HG03196 (cell line): ENCODE results near the gene CA12.
"Not testable (repeated sequence)": the region's sequence is repeated elsewhere in the genome, so short reads cannot be mapped to it uniquely, and the experiment has no call there.

ENCODE experiments used
- ATAC-seq: cut with Tn5 transposase; IDR thresholded peaks from one replicate; pipeline ENCODE4 v1.9.1; 2021; ENCODE audit not compliant: unreplicated experiment

The CA12 gene

DNA sequence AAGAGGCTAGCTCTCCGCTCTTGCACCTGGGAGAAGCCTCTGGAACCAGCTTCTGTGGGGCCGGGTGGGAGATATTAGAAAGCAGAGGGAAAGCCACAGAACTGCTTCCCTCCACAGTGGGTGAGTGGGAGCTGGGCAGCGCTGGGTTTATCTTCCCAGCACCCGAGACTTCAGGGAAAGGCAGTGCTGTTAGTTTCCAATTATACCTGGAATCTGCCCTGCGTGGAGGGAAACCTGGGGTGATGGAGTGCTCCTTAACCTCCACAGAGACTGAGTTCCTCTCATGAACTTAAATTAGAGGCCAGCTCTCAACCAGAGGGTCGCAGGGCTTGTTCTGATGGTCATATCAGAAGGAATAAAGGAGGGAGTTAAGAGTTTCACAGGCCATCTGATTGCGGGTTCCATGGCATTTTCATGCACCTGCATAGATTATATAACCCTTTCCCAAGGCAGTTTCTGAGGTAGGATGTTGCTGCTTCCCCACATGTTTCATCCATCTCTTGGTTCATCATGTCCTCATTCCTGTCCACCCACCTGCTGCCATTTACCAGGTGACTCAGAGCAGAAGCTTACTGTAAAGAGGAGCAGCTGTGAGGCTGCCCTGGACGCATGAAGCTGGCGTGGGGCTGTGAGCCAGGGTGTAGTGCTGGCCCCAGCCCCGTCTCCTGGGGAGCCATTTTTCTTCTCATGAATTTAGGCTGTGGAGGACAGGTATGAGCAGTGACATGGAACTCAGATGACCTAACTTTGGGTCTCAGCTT is 42.5 kb downstream of the CA12 start:
- no peak for ATAC-seq

GRCh38 chr15:63338170-63338569 is 43.5 kb downstream of the CA12 start:
- no peak for ATAC-seq

- ATAC-seq: no peak
These were observed 44.6 kb downstream of the CA12 start for GRCh38 chr15:63337046-63337445.

DNA sequence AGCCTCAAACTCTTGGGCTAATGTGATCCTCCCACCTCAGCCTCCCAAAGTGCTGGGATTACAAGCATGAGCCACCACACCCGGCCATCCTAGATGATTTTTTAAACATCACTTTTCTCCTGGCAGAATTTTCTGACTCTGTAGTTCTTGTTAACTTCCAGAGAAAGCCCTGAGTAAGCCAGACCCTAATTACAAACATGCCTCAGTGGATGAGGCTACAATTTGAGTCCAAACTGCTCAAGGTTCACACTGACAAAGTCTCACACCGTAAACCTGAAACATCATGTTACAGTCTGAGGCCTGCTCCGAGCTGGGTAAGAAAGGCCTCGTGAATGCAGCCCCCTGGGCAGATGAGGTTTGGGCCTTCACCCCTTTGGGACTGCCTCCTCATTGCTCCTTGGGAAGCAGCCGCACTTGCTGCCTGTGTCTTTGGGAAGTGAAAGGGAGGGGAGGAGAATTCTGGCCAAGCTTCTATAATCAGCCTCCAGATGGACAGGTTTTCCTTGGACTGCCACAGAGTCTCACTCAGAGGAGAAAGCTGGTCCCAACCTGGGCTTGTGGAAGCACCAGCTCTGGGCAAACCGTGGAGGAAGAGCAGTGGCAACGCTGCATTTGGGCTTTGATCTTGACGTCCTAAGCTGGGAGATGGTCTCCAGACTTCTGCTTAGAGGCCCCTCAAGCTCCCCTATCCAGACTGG is 46.0 kb downstream of the CA12 start:
- ATAC-seq: no peak

DNA sequence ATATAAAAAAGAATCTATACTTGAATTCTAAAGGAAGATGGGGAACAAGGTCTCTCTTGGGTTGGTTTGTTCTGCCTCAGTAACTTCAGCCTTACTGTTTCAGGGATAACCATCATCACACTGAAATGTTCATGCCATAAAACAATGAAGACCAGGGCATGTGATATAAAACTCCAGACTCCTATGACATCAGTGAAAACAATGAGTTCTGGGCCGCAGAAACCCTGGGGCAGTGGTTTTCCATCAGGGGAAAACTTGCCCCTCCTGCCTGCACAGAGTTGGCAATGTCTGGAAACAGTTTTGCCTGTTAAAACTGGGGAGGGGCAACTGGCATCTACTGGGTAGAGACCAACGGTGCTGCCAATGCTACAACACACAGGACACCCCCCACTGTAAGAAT is 46.8 kb downstream of the CA12 start:
- no peak for ATAC-seq

DNA sequence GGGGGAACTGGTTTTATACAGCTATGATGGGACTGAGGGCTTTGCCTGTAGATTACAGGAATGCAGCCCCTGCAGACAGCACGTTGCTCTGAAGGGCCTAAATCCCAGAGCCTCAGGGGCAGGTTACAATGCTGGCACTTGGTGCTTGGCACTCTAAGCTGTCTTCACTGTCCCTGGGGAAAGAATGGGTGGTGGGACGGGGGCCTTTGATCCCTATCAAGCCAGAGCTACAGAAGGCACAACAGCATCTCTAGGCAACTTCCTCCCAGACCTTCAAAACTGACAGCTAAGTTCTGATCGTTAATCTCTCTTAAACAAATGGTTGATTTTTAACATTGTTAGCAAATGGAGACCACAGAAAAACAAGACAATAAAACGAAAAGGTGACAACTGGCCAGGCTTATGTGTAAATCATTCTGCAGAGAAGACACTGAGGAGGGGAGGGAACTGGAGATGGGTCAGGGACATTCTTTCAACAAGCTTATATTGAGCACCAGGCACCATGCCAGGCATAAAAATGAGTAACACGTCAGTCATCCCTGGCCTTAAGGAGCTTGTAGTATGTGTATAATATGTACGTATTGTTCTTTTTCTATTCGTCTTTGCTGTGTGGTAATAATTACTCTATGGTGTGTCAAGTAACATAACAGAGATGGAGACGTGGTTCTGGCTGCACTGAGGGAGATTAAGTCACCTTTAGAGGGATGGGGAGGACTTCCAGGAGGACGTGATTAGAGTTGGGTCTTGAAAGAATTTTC is 49.1 kb downstream of the CA12 start:
- no peak for ATAC-seq

- no peak for ATAC-seq
These were observed 50.2 kb downstream of the CA12 start for GRCh38 chr15:63331456-63331855.

DNA sequence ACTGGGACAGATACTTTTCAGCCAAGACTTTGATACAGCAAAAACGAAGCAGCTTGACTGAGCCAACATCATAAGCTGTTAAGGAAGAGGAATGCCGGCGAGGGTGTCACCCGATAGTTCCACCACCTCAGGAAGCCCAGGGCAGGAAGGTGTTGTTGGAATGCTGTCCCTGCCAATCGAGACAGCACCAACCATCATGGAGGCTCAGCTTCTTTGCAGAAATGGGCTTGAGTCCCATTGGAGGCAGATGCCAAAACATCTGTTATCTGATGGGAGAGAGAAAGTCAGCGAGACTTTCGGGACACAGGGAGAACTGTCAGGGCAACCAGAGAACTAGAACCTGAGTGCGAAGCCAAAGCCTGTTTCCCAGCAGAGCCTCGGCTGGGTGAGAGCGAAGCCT is 50.7 kb downstream of the CA12 start:
- no peak for ATAC-seq

GRCh38 chr15:63329567-63330350 is 51.9 kb downstream of the CA12 start:
- ATAC-seq: no peak

DNA sequence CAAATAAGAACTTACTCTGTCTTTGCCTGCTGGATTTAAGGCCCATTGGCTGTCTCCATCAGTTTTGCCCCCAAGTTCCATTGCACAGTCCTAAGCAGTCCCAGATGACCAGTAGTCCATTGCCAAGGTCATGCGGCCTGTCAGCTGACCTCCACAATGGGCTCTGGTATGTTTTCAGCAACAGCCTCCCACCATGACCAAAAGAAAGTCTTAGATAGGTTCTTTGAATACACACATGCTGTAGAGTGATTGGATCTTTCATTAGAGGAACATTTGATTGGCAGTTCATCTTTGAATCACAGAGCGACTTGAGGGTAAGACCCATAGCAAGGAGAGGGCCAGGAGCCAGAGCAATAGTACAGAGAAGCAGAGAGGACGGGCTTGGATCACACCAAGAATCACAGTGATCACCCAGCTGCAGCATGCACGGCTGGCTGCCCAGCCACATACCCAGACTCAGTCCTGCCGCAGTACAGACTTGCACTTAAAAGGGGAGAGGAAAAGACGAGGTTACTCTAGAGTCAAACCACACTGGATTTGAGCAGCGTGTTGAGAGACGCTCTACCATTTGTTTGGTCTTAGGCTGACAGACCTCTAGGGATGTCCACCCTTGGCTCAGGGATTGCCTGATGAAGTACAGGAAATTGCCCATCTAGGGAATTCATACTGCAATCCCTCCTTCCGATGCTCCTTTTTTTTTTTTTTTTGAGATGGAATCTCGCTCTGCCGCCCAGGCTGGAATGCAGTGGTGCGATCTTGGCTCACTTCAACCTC is 53.8 kb downstream of the CA12 start:
- no peak for ATAC-seq

- ATAC-seq: no peak
These were observed 56.9 kb downstream of the CA12 start for GRCh38 chr15:63324770-63325169.

DNA sequence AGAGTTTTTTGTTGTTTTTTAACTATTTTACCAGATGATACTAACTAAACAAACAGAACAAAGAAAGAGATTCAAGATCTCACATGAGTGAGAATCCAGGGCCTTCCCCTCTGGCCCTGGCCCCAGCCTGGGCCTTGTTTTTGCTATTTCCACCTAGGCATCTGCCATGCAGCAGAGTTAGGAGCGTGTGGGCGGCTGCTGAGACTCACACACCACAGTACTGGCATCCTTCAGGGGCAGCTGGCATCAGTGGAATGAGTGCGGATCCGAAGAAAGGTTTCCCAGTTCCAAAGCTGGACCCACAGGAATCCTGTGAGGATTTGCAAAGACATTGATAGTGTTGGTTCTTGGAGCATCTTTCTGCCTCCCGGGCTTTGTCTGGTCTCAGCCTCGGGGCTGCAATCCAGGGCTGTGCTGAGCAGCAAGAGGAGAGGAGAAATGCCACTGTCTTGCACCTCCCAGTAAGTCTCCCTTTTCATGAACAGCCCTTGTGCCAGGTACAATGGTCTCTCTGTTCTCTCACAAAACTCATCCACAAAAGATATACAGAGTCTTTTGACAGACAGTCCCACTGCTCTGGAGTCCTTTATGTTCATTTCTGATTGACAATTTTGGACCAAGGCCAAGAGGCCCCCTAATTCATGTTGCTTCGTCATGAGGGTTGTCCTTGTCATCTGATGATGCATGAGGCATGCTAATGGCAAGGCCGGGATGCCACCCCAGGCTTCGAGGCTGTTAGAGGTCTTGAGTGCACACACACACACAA is 57.7 kb downstream of the CA12 start:
- no peak for ATAC-seq

- ATAC-seq: no peak
These were observed 59.1 kb downstream of the CA12 start for GRCh38 chr15:63322541-63322940.

GRCh38 chr15:63321462-63321861 is 60.2 kb downstream of the CA12 start:
- ATAC-seq: no peak

- ATAC-seq: not testable (repeated sequence)
These were observed 60.7 kb downstream of the CA12 start for GRCh38 chr15:63320981-63321380.

- ATAC-seq: not testable (repeated sequence)
These were observed 61.2 kb downstream of the CA12 start for GRCh38 chr15:63320446-63320845.

DNA sequence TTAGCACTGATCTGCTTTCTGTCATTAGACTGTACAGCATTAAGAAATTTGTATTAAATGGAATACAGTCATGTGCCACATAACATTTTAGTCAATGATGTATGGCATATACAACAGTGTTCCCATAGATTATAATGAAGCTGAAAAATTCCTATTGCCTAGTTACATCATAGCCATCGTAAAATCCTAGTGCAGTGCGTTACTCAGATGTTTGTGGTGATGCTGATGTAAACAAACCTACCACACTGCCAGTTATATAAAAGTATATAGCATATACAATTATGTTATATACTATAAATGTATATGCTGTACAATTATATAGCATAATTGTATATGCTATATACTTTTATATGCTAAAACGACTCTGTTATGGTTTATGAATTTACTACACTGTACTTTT is 62.6 kb downstream of the CA12 start:
- no peak for ATAC-seq

DNA sequence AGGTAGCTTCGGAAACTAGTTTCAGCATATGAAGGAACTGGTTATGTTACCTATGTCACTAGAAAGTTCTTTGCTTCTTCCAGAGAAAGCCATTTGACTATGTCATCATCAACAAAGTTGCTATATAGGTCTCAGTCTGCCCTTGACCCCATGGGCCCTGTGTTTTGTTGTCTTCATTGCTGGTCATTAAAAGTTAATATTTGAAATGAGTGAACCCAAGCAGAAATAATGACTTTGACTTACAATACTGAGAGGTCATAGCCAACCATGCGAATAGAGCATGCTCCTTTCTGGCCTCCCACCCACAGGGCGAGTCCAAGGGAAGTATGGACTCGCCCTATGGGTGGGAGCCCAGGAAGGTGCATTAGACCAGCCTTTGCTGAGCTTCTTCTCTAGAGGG is 63.3 kb downstream of the CA12 start:
- ATAC-seq: no peak

- no peak for ATAC-seq
These were observed 67.2 kb downstream of the CA12 start for GRCh38 chr15:63314409-63314808.

GRCh38 chr15:63313825-63314224 is 67.8 kb downstream of the CA12 start:
- no peak for ATAC-seq
